LNCAP (cell line): ENCODE measurements around the gene FGF14.

Source experiments
- TF ChIP-seq, protein P1 (sequence below): fragments of 450-650 bp; IDR thresholded peaks from 2 replicates; pipeline ENCODE4 v1.5.1; 2017; ENCODE audit warnings: mild to moderate bottlenecking

Gene FGF14

DNA sequence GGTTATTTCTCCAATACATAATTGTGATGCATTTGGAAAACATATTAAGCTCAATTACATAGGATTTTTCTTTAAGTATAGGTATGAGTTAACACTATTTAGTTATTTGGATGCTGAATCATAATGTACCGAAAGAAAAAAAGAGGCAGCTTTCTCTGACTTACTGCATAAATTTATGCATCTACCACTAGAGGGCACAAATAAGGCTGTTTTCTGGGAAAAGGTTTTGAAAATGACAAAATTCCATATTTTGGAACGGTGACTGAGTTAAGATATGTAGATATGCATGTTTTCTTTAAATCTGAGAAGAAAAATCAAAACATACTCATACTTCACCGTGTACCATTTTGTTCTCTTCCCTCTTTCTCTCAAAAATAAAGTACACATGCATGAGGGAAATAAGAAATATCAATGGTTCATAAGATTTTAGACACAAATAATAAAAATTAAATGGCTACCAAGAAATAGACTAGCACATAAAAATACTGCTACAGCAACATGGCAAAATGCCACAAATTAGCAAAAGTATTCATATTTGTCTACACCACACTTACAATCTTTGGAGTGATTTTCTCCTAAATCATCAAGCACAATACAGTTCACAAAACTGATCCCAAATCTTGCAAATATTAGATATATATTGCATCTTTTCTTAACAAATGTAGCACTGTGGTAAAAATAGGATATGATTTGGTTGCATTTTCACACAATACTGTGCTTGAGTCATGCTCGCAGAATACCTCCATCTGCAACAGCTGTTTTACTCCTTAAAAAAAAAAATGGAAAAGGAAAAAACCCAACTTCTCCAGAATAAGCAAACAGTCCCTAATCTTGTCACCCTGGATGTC lies 260.0 kb downstream of the FGF14 start:
- TF ChIP-seq, protein P1, sequence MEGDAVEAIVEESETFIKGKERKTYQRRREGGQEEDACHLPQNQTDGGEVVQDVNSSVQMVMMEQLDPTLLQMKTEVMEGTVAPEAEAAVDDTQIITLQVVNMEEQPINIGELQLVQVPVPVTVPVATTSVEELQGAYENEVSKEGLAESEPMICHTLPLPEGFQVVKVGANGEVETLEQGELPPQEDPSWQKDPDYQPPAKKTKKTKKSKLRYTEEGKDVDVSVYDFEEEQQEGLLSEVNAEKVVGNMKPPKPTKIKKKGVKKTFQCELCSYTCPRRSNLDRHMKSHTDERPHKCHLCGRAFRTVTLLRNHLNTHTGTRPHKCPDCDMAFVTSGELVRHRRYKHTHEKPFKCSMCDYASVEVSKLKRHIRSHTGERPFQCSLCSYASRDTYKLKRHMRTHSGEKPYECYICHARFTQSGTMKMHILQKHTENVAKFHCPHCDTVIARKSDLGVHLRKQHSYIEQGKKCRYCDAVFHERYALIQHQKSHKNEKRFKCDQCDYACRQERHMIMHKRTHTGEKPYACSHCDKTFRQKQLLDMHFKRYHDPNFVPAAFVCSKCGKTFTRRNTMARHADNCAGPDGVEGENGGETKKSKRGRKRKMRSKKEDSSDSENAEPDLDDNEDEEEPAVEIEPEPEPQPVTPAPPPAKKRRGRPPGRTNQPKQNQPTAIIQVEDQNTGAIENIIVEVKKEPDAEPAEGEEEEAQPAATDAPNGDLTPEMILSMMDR = peak; percentile 65

DNA sequence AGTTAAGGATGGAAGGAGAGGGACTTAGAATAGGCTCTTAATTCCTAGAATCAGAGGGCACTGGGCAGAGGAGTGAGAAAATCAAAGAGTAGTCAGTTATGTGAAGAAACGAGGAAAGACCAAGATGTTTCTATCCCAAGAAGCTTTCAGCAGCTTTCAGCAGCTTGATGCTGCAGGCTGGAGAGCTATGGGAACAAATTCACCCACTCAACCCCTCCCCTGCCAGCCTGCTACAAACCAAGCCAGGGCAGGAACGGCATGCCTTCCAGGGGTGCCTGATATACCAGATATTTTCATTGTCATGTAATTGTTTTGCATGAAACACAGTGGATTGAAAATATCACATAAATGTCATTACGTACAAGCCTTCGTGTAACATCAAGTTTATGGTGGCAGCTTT lies 262.2 kb downstream of the FGF14 start:
- TF ChIP-seq, protein P1 = no peak

DNA sequence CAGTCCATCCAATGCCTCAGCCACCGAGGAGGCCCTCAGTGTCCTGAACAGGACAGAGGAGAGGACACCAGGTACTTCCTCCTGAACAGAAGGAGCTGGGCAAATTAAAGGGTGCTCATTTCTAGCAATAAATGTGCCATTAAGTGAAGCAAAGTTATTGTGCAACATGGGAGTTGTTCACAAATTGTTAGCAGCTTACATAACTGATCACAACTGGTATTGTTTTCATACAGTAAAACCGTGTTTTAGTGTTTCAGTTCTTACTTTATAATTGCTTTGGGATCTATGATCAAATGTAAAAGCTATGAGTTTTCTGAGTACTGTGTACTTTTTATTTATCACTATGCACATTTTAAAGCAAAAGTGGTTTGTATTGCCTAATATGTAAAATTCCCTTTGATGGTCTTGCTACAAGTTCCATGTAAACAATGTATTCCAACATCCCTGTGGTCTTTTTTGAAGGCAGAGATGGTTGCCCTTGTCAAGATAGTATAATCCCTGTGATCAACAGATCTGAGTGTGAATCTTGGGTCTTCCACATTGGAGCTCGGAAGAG lies 263.1 kb downstream of the FGF14 start:
- TF ChIP-seq, protein P1 = no peak

DNA sequence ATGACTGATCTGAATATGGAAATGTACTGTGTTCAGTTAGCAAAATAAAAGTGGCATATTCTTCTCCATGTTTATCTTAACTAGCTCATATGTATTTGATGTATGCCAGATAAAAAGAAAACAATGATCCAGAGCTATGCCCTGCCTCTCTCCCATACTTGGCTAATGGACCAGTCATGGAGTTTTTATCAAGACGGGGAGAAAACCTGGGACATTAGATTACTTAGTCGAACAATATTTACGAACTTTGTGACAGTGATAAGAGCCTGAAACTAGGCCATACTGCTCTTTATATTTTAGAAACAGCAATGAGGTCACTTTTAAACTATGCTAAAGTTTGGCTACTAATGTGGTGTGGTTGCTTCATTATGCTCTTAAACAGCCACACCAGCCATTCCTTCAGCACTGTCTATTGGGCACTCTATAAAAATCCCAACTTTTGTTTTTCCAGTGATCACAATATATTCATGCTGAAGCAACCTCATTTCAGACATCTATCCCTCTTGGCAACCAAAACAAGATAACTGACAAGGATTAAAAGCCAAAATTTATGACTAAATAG lies 265.0 kb downstream of the FGF14 start:
- TF ChIP-seq, protein P1 = no peak

DNA sequence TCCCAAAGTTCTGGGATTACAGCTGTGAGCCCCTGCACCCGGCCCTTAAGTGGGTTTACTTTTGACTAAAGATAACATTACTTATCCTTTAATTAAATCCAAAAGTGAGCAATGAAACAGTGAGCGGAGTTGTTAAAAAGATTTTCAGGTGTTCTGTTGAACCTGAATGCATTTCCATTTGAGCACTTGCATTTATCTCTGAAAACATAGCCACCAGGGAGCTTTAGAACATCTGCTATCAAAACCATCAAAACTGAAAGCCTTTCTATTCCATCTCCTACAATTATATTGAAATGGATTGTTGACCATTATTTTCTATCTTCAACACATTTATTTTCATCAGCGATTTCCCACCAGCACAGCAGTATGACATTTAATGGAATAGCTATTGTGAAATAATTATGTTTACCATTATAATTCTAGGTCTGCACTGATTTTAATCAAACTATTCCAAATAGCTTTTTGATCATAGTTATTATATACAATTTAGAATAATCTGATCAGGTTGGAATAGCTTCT lies 269.0 kb downstream of the FGF14 start:
- TF ChIP-seq, protein P1 = no peak

DNA sequence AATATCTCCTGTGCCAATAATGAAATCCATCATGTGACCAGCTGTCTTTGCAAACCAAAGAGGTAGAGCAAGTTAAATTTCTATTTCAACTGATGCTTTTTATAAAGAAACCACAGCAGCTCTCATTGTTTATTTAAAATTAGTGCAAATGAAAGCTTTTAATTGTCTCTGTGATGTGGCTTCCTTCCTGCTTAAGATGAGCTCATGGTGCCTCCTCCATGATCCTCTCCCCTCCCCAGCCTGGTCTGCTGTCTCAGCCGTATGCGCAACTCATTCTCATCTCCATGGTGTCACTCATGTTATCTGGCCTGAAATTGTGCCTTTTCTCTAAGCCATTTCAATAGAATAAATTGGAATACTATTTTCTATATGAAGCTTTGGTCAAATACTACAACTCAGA lies 270.6 kb downstream of the FGF14 start:
- TF ChIP-seq, protein P1 = no peak

GRCh38 chr13:102128216-102128810 lies 273.5 kb downstream of the FGF14 start:
- TF ChIP-seq, protein P1 = no peak
